ENCODE measurements around the gene FOXI1.

DNA sequence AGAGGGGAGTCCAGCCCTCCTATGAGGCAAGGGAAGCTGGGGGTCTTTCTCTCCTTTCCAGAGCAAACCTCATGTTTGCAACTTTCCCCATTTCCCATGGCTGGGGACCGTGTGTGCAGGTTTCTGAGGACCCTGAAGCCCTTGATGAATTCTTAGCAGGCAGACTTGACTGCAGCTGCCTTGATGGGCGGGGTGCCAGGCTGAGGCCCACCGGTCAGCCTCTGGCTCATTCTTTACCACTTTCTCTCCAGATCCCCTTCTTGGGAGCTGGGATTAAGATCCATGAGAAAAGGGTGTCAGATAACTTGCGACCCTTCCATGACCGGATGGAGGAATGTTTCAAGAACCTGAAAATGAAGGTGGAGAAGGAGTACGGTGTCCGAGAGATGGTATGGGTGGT is 30.0 kb upstream of the FOXI1 start:
- TF ChIP-seq CTCF (IDR thresholded peaks at IDR 0.05) (no peak), POLR2A (IDR thresholded peaks at IDR 0.05) (no peak)
